Stomach smooth muscle (tissue), 2 donors: ENCODE results near the gene ZBTB7C.

Source experiments
- H3K27ac ChIP-seq: one replicate; pipeline ENCODE4 v1.7.0; 2013; ENCODE audit warnings: mild to moderate bottlenecking, low read length, inconsistent platforms
- H3K27me3 ChIP-seq, 2 donors: one replicate each; pipeline ENCODE4 v1.7.0; 2013; ENCODE audit warnings: low read length in 2 of 2; ENCODE audit not compliant: insufficient read depth in 2 of 2, control insufficient read depth in 1 of 2
- H3K36me3 ChIP-seq, 2 donors: one replicate each; pipeline ENCODE4 v1.7.0; 2013; ENCODE audit warnings: low read length in 2 of 2; ENCODE audit not compliant: control insufficient read depth in 2 of 2, insufficient read depth in 2 of 2
- H3K4me1 ChIP-seq: one replicate; pipeline ENCODE4 v1.7.0; 2013; ENCODE audit warnings: low read length; ENCODE audit not compliant: control insufficient read depth, insufficient read depth
- H3K4me3 ChIP-seq, 2 donors: one replicate each; pipeline ENCODE4 v1.7.0; 2013; ENCODE audit warnings: low read length in 2 of 2
- H3K9ac ChIP-seq, 2 donors: one replicate each; pipeline ENCODE4 v1.7.0; 2013; ENCODE audit warnings: low read length in 2 of 2, mild to moderate bottlenecking in 1 of 2
- H3K9me3 ChIP-seq, 2 donors: one replicate each; pipeline ENCODE4 v1.7.0; 2013; ENCODE audit warnings: low read length in 2 of 2; ENCODE audit not compliant: control insufficient read depth in 2 of 2
- donor health status: healthy.
- donor health status: Pancreatic carcinoma.

Gene ZBTB7C

DNA sequence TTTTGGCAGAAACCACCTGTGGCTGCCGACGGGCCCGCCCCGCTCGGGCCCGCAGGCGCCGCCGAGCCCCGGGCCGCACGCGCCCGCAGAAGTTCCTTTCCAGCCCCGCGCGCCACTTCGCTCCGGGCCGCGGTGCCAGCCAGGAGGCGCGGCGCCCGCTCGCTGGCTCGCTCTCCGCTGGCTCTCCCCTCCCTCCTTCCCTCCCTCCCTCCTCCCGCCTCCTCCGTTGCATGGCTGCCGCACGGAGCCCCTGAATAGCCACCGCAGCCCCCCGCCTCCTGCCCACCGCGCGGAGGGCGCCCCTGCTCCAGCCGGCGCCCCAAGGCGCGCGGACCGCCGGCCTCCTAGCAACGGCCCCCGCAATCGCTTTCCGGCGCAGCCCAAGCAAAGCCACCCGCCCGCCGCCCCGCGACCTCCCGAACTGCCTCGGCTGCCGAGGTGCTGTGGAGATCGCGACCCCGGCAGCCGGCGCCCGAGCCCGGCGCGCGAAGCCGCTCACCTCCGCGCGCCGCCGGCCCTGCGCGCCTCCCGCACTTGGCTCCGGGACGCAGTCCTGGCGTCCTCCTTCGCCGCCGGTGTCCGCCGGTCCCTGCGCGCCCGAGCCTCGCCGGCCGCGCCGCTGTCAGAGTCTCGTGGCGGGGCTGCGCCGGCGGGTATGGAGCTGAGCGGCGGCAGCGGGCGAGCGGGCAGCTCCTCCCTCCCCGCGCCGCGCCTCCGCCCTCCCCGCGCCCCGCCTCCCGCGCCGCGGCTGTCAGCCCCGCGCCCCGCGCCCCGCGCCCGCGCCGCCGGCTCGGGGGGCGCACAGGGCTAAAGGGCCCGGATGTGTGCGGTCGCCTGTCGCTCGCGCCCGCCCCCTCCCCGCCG is at the start of gene ZBTB7C:
Gene ZBTB7C, minus strand, starts transcription at position 657 of the 864 bp plus-strand sequence.
- H3K36me3 ChIP-seq: no peaks in the 10 kb centered on the region
- H3K27me3 ChIP-seq: peaks cover 17 to 24% of the 10 kb centered on the region in 2 donors
- H3K9me3 ChIP-seq: no peaks in the 10 kb centered on the region
- H3K27ac ChIP-seq: peak within 1 kb of the TSS; percentile 41
- peak within 1 kb of the TSS; percentile 42 to 55 for H3K9ac ChIP-seq
- peak within 1 kb of the TSS; percentile 75 to 83 for H3K4me3 ChIP-seq
- H3K4me1 ChIP-seq: peaks cover 24% of the 10 kb centered on the region

DNA sequence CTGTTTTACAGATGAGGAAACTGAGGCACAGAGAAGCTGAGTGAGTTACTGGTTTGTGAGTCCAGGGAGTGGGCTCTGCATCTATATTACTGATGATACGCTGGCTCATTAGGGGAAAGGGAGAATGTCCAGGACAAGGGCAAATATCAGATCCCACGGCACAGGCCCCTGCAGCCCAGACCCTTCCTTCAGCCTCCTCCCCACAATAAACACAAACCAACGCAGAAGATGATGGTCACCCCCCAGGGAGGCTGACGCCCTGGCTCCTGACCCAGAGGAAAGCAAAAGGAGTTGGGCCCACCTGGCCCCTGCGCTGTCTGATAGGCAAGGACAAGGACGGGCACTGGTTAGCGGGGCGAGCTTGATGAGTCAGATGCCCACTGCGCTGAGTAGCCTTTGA is 47.7 kb upstream of the ZBTB7C start:
- Histone ChIP-seq H3K9me3 (no peaks in the 10 kb centered on the region), H3K27me3 (peaks cover 0 to 3% of the 10 kb centered on the region in 2 donors), H3K9ac (no peak overlapping the region), H3K4me3 (no peak overlapping the region), H3K27ac (no peak overlapping the region), H3K4me1 (no peaks in the 10 kb centered on the region), H3K36me3 (no peaks in the 10 kb centered on the region)

- H3K9me3 ChIP-seq: no peaks in the 10 kb centered on the region
- H3K36me3 ChIP-seq: no peaks in the 10 kb centered on the region
- H3K27me3 ChIP-seq: peaks cover 0 to 3% of the 10 kb centered on the region in 2 donors
- no peak overlapping the region for H3K27ac ChIP-seq
- H3K4me1 ChIP-seq: no peaks in the 10 kb centered on the region
- no peak overlapping the region for H3K4me3 ChIP-seq
- H3K9ac ChIP-seq: no peak overlapping the region
Measured at GRCh38 chr18:48455555-48456478, 46.6 kb upstream of the ZBTB7C start.

DNA sequence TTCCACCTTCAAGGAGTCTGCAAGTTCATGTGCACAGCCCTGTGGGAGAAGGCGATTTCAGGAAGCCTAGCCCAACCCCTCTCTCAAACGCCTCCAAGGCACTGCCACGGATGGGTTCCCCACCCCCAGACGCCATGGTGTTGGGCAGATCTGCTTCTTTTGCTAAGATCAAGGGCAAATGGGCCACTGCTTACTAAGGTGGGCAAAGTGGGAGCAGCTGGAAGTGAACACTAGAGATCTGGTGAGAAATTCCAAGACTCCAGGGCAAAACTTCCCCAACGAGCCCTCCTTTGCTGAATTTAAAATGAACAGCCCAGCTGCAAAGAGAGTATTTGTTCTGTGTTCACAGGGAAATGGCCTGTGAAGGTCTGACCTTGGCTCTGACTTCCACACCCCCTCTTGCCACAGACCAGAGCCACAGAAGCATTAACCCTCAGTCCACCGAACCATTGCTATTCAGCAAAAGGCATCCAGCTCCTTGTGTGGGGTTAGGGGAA is 45.1 kb upstream of the ZBTB7C start:
- Histone ChIP-seq H3K4me1 (no peaks in the 10 kb centered on the region), H3K4me3 (no peak overlapping the region), H3K27me3 (peaks cover 0 to 3% of the 10 kb centered on the region in 2 donors), H3K27ac (no peak overlapping the region), H3K9me3 (no peaks in the 10 kb centered on the region), H3K36me3 (no peaks in the 10 kb centered on the region), H3K9ac (no peak overlapping the region)

GRCh38 chr18:48453330-48454066 is 44.3 kb upstream of the ZBTB7C start:
- H3K9me3 ChIP-seq: no peaks in the 10 kb centered on the region
- H3K9ac ChIP-seq: no peak overlapping the region
- H3K27ac ChIP-seq: no peak overlapping the region
- peaks cover 0 to 3% of the 10 kb centered on the region in 2 donors for H3K27me3 ChIP-seq
- H3K4me1 ChIP-seq: no peaks in the 10 kb centered on the region
- no peaks in the 10 kb centered on the region for H3K36me3 ChIP-seq
- no peak overlapping the region for H3K4me3 ChIP-seq

DNA sequence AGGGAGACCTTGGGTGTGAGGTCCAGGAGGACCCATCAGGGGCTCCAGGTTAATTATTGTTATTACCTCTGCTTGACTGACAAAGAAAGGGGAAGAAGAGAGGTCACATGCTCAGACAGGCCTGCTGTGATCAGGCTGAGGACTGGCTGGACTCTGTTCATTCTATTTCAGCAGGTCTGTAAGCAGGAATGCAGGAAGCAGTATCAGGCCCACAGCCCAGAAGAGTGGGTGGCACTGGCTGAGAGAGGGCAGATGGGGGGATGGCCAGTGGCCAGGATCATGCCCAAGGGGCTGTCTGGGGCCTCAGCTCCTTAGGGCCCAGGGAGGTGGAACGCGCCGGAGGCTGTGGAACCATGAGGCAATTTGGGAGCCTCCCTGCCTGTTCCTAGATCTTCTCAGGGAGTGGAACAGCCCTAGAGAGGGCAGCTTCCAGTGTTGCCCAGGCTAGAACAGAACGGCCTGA is 43.7 kb upstream of the ZBTB7C start:
- Histone ChIP-seq H3K4me1 (no peaks in the 10 kb centered on the region), H3K27ac (no peak overlapping the region), H3K36me3 (no peaks in the 10 kb centered on the region), H3K4me3 (no peak overlapping the region), H3K9ac (no peak overlapping the region), H3K27me3 (peaks cover 0 to 3% of the 10 kb centered on the region in 2 donors), H3K9me3 (no peaks in the 10 kb centered on the region)

GRCh38 chr18:48450685-48451084 is 41.5 kb upstream of the ZBTB7C start:
- H3K27ac ChIP-seq: no peak overlapping the region
- no peak overlapping the region for H3K4me3 ChIP-seq
- peaks cover 5% of the 10 kb centered on the region for H3K4me1 ChIP-seq
- no peaks in the 10 kb centered on the region for H3K9me3 ChIP-seq
- no peak overlapping the region for H3K9ac ChIP-seq
- H3K36me3 ChIP-seq: no peaks in the 10 kb centered on the region
- H3K27me3 ChIP-seq: peaks cover 0 to 3% of the 10 kb centered on the region in 2 donors

DNA sequence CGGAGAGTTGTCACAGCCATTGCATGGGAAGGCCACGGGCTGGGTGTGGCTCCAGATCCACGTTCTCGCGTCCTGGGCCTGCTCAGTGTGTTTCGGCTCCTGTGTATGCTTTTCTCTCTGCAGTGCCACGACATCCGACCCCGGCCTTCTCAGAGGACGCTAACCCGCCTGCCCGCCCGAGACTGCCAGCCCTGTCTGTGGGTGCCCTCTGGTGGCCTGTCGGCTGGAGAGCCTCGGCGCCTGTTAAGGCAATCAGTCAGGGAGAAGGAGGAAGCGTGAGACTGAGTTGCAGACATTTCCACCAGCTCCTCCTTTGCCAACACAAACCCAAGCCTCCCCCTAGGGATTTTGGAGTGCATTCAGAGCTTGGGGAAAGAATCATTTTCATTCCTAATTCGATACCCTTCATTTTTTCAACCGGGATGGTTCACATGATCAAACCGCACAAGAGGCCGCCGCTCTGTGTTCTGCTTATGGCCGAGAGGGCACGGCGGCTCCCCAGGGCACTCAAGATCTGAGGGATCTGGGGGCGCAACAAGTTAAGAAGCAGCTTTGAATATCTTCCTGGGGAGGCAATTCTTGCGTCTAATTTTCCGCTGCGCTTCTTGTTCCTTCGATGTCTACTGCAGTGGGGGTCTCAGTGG is 37.5 kb upstream of the ZBTB7C start:
- H3K4me3 ChIP-seq: peak overlapping the region in 1 of 2 donors; percentile 57
- no peaks in the 10 kb centered on the region for H3K27me3 ChIP-seq
- H3K27ac ChIP-seq: no peak overlapping the region
- peak overlapping the region in 1 of 2 donors; percentile 13 for H3K9ac ChIP-seq
- H3K9me3 ChIP-seq: no peaks in the 10 kb centered on the region
- no peaks in the 10 kb centered on the region for H3K36me3 ChIP-seq
- peaks cover 9% of the 10 kb centered on the region for H3K4me1 ChIP-seq

GRCh38 chr18:48445540-48445939 is 36.4 kb upstream of the ZBTB7C start:
- H3K27ac ChIP-seq: no peak overlapping the region
- H3K36me3 ChIP-seq: no peaks in the 10 kb centered on the region
- no peak overlapping the region for H3K4me3 ChIP-seq
- H3K27me3 ChIP-seq: peaks cover 0 to 2% of the 10 kb centered on the region in 2 donors
- no peaks in the 10 kb centered on the region for H3K9me3 ChIP-seq
- peaks cover 18% of the 10 kb centered on the region for H3K4me1 ChIP-seq
- H3K9ac ChIP-seq: no peak overlapping the region
